Fibroblast of lung (primary cell): ENCODE results near the gene CNTNAP5.

Experiments used
- CTCF ChIP-seq, 2 donors: IDR thresholded peaks in 1 of 2; conservative IDR thresholded peaks in 1 of 2; 1 replicate in 1 of 2; 2 replicates in 1 of 2; pipeline ENCODE4 v1.5.1; 2011 to 2012; ENCODE audit warnings: low read length in 2 of 2, control low read depth in 1 of 2, inconsistent platforms in 1 of 2, low read depth in 1 of 2, mild to moderate bottlenecking in 1 of 2
- EZH2 ChIP-seq: IDR thresholded peaks from 2 replicates; pipeline ENCODE4 v1.5.1; 2012; ENCODE audit warnings: low read length, control low read depth, mild to moderate bottlenecking; ENCODE audit errors: missing control alignments

- TF ChIP-seq CTCF (conservative IDR thresholded peaks at IDR 0.05 in 1 of 2, IDR thresholded peaks at IDR 0.05 in 1 of 2; ENCODE audit: low read depth in 1 of 2, low read length in 2 of 2) (no peak), EZH2 (no peak)
Measured at GRCh38 chr2:124540805-124541204, 515.7 kb downstream of the CNTNAP5 start.
